Activated T-helper 1 cell treated with Interleukin-2 at 50 U/mL for 16 hours (primary cell): Measurements from ENCODE around the gene IL1RAPL2.

Source experiments
- DNase-seq: peaks from one replicate; pipeline ENCODE4 v3.0.0-alpha.2; 2020; ENCODE audit warnings: low read depth

The IL1RAPL2 gene

GRCh38 chrX:105273326-105273725 is 707.3 kb downstream of the IL1RAPL2 start:
- no peak for DNase-seq

GRCh38 chrX:105274091-105274490 is 708.1 kb downstream of the IL1RAPL2 start:
- DNase-seq: no peak

- no peak for DNase-seq
These were observed 711.1 kb downstream of the IL1RAPL2 start for GRCh38 chrX:105277132-105277531.

- no peak for DNase-seq
These were observed 716.1 kb downstream of the IL1RAPL2 start for GRCh38 chrX:105282077-105282476.

- DNase-seq: no peak
These were observed 731.0 kb downstream of the IL1RAPL2 start for GRCh38 chrX:105297041-105297440.

- no peak for DNase-seq
These were observed 733.3 kb downstream of the IL1RAPL2 start for GRCh38 chrX:105299286-105299685.

DNA sequence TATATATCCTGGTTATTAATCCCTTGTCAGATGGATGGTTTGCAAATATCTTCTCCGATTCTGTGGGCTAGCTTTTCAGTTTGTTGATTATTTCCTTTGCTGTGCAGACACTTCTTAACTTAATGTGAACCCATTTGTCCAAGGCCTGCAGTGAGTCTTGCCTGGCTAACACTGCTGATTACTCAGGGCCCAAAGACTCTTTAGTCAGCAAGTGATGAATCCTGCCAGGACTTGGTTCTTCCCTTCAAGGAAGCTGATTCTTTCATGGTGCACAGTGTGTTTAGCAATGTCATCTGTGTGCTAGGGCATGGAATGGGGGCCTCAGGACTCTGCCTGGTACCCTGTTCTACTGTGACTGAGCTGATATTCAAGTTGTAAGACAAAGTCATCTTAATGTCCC is 736.2 kb downstream of the IL1RAPL2 start:
- no peak for DNase-seq

DNA sequence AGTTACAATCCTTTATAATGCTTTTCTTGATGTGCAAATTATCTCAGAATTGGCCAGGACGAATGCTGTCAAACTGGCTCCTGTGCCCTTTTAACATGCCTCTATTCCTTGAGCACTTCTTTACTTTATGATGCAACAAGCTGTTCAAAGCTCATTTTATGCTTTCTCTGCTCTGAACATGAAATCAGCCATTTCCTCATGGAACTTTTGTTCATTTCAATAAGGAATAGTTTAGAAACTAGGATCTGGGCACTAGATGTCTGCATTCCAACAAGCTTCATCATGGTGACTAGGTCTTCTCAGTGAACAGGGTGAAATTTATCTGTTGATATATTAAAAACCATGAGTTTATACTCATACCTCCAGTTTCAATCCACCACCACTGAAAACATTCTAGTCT is 741.8 kb downstream of the IL1RAPL2 start:
- DNase-seq: no peak

DNA sequence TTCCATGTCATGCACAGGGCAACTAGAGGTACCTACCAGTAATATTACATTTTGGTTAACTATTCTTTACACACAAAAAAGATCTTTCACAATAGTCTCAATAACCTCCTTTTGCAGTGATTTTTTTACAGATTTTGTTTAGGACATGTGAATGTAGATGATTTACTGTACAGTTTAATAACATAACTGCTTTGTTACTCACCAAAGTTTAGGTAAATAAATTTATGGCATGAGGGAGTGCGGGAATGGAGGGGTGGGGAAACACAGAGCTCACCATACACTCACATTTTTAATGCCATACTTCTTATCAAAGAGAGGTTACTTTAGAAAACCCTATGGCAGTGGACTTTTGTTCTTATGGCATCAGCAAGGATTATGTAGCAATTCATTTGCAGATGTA is 747.6 kb downstream of the IL1RAPL2 start:
- DNase-seq: no peak

- no peak for DNase-seq
These were observed 748.5 kb downstream of the IL1RAPL2 start for GRCh38 chrX:105314458-105314857.

GRCh38 chrX:105315248-105315647 is 749.2 kb downstream of the IL1RAPL2 start:
- DNase-seq: no peak

DNA sequence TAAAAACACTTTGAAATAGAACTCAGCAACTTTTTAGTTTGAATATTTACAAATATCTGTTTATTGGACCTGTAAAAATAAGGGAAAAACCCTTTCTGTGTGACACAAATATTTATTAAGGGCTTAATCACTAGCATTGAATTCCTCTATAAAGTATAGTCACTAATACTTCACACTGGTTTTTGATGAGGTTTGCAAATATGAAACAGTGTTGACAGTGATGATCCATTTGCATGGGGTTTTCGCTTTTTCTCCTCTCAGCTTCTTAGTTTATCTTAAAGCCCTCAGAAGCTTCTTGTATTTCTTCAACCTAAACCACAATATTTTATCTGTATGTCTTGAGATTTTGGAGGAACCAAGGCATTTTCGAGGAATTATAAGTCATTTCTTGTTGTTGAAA is 751.1 kb downstream of the IL1RAPL2 start:
- no peak for DNase-seq

DNA sequence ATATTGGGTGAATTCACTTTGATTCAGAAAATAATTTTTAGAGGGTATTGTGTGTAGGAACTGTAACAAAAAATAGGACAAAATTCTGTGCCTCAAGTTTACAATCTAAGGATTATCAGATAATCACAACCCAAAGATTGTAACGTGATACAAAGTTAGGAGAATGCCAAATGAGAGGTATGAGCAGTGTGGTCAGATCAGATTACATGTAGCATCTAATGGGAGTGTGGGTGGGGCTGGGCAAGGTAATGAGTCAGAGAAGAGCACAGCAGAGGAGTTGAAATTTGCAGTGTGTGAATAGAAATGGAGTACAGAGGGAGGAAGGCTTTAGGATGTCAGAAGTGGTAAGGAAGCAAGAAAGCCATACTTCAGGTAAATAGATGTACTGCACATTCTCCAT is 757.9 kb downstream of the IL1RAPL2 start:
- DNase-seq: no peak

DNA sequence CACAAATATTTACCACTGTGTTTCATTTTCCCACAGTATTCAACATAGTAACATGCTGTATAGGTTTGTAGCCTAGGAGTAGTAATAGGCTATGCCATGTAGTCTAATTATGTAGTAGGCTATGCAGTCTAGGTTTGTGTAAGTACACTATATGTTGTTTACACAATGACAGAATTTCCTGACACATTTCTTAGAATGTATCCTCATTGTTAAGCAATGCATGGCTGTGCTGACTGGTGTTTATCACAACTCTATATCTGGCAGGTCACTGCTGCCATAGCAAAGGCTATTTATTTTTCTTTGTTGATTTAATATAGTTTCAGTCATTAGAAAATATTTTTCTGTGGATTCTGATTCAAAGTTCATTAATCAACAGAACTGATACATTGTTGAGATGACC is 762.8 kb downstream of the IL1RAPL2 start:
- no peak for DNase-seq

DNA sequence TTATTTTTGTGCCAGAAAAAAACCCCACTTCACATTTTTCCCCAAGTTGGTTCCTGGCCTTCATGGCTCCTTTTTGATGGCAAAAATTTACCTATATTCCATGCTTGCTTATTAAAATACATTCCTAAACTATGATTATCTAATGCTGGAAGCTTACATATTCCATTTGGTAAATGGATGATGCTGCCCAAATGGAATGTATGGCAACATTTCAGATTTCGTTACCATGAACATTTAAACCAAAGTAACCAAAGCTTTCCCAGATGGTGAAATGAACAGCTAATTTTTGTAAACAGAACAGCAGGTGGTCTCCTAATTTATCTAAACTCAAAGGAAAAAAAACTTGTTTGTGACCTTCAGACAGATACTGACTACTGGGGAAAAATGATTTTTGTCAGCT is 765.2 kb downstream of the IL1RAPL2 start:
- no peak for DNase-seq

DNA sequence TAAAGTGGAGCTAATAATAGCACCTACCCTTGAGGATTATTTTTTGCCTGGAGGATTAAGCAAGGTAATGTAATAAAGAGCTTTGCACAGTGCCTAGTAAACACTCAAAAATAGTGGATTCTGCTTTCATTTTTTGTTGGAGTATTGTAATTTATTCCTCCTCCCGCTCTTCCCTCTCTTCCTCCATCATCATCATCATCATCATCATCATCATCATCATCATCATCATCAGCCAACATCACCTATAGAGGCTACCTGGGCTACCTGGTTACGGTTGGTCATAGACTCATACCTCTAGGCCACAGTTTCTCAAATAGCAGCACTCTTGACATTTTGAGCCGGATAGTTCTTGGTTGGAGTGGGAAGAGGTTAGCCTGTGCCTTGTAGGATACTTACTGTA is 781.4 kb downstream of the IL1RAPL2 start:
- DNase-seq: no peak

GRCh38 chrX:105349476-105349875 is 783.5 kb downstream of the IL1RAPL2 start:
- no peak for DNase-seq

DNA sequence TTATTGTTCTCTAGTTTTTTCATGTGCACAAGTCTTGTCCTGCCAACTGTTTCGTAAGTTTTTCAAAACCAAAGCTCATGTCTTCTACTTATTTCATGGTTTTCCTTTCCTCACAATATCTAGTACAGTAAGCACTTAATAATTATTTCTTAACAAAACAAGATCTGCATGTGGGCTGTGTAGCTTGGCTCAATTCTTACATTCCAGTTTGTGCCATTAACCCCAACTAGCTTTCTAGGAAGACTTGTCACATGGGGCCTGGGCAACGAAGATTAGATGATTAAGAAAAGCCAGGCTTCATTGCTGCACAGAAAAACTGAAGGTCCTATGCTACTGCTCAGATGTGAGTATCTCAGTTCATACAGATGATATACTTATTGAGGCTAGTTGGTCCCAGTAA is 809.8 kb downstream of the IL1RAPL2 start:
- no peak for DNase-seq

GRCh38 chrX:105424729-105425128 is 858.7 kb downstream of the IL1RAPL2 start:
- DNase-seq: no peak

GRCh38 chrX:105451401-105451800 is 885.4 kb downstream of the IL1RAPL2 start:
- no peak for DNase-seq

GRCh38 chrX:105458846-105459245 is 892.8 kb downstream of the IL1RAPL2 start:
- DNase-seq: no peak

DNA sequence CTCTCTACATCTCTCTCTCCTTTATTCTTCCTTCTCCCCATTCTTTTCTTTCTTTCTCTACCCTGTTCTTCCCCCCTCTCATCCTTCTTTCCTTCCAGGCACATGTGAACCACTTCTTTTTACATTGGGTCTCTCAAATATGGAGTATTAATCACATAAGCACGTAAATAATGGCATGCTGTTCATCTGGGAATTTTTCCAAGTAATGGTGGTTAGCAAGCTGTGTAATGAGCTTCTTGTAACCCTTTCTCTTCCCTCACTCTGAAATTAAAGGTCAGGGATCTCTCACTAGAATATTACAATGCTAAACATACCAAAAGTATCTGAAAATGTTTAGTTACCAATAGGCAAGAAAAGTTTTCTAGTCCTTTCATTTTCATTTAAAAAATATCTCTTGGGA is 894.4 kb downstream of the IL1RAPL2 start:
- no peak for DNase-seq

DNA sequence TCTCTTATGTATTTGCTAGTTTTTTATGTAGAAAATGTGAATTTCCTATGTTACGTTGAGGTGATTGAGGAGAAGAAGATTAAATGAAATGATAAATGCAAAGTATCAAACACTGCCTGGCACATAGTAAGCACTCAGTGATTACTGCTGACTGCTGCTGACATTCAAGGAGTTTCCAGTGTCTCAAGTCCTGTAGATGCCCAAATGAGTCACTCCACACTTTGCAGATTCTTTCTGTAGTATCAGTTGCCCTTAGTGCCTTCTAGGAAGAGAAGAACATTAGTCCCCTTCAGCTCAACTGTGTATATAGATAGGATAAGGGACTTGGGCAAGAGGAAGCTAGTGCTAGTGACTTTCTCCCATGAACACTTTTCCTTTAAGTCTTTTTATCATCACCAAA is 895.0 kb downstream of the IL1RAPL2 start:
- DNase-seq: no peak

DNA sequence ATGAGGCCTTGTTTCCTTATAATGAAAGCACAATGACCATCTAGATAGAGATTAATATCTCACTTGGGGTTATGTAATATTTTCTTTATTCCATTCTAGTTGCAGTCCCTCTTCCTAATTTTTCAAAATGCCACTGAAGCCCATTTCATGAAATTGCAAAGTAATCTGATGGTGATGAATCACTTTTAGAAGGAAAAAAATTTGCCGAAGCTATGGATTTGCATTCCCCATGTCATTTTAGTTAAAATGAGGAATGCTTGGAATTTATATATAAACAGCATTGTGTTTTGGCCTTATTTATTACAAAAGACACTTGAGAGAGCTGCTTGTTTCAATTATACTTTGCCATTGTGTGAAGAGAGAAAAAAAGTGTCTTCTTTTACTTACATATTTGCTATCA is 896.2 kb downstream of the IL1RAPL2 start:
- DNase-seq: no peak

- no peak for DNase-seq
These were observed 897.5 kb downstream of the IL1RAPL2 start for GRCh38 chrX:105463473-105463872.
